DOHH2 (cell line): ENCODE measurements around the gene MAGEB10.

Experiments
- CTCF ChIP-seq: fragments of 200-600 bp; sonication (generic); IDR thresholded peaks from one replicate; pipeline ENCODE4 v1.5.1; 2014; ENCODE audit warnings: antibody characterized with exemption, mild to moderate bottlenecking, low read depth, low read length; ENCODE audit not compliant: poor library complexity, severe bottlenecking
- EZH2phosphoT487 ChIP-seq: fragments of 200-600 bp; sonication (generic); IDR thresholded peaks from 2 replicates; pipeline ENCODE4 v1.6.1; 2017; ENCODE audit warnings: borderline replicate concordance, mild to moderate bottlenecking, antibody characterized with exemption, low read length, moderate library complexity, mixed read lengths

GRCh38 chrX:27796640-27797257, 11.0 kb upstream of the MAGEB10 start:
- no peak for TF ChIP-seq CTCF
- TF ChIP-seq EZH2phosphoT487: no peak
